Ovary (tissue), 9 donors: ENCODE results near the gene CALD1. TPM values are rescaled to one million over a fixed set of nuclear protein-coding genes. Genes with fewer than 3 reads are reported as not detected.

ENCODE experiments used
- DNase-seq, 5 donors: peaks; one replicate each; pipeline ENCODE4 v3.0.0-alpha.2; 2019 to 2020
- H3K27ac ChIP-seq, 2 donors: fragments of 200-600 bp; one replicate each; pipeline versions ENCODE4 v1.5.1 to v1.8.0; 2019 to 2022
- H3K27me3 ChIP-seq: fragments of 200-600 bp; one replicate; pipeline ENCODE4 v1.8.0; 2022
- H3K36me3 ChIP-seq: fragments of 200-600 bp; sonication (generic); one replicate; pipeline ENCODE4 v1.5.1; 2019
- H3K4me1 ChIP-seq: one replicate; pipeline ENCODE4 v1.8.1; 2013; ENCODE audit warnings: mild to moderate bottlenecking, moderate library complexity; ENCODE audit not compliant: insufficient read depth
- H3K4me3 ChIP-seq: fragments of 200-600 bp; sonication (generic); one replicate; pipeline ENCODE4 v1.5.1; 2017
- H3K9me3 ChIP-seq, 2 donors: fragments of 200-600 bp in 1 of 2; sonication (generic) in 1 of 2; one replicate each; pipeline versions ENCODE4 v1.5.1 to v1.8.1; 2013 to 2019; ENCODE audit warnings: mild to moderate bottlenecking in 1 of 2, moderate library complexity in 1 of 2
- CTCF ChIP-seq, 3 donors: fragments of 450-650 bp in 2 of 3; fragments of 200-600 bp in 1 of 3; IDR thresholded peaks; one replicate each; pipeline versions ENCODE4 v1.5.1 to v1.8.0; 2016 to 2022; ENCODE audit warnings: antibody characterized with exemption in 3 of 3, mild to moderate bottlenecking in 1 of 3
- EP300 ChIP-seq: sonication (generic); formaldehyde crosslinking; IDR thresholded peaks from one replicate; pipeline ENCODE4 v1.6.1; 2017; ENCODE audit warnings: antibody characterized with exemption
- POLR2A ChIP-seq: fragments of 450-650 bp; IDR thresholded peaks from one replicate; pipeline ENCODE4 v1.6.1; 2017; ENCODE audit warnings: antibody characterized with exemption, mild to moderate bottlenecking, moderate library complexity
- WGBS, 3 donors: extraction: QIAGEN DNeasy Blood & Tissue Kit in 1 of 3; methylation state at CpG; one replicate each; pipeline versions ENCODE4 v1.1.5 to v1.1.7; 2013 to 2017; 5-methylcytosine and 5-hydroxymethylcytosine counted together
- intact Hi-C, 4 donors: fragments of 100-400 bp; cut with DNase I; formaldehyde crosslinking; loops; one replicate each; pipeline versions ENCODE4 v1.11.0 to v1.15.1; 2022 to 2023
- polyA plus RNA-seq, 2 donors: library from polyadenylated mRNA; stranded (reverse); fragments of 200-250 nt in 1 of 2; fragments of 350-450 nt in 1 of 2; fragmentation: Illumina TruSeq in 1 of 2; extraction: RNeasy Lipid Tissue Mini Kit (QIAGEN cat#74804) in 1 of 2; gene quantifications; one replicate each; pipeline ENCODE4 v1.2.3, GENCODE V29; 2013 to 2014
- total RNA-seq, 7 donors: library from RNA; depleted of rRNA in 2 of 7; stranded (reverse); fragments of >200 nt in 2 of 7; fragmentation: NEBNext Ultra II Directional in 3 of 7; extraction: Animal tissue kit (Norgen Biotek cat#: 25700) in 3 of 7; gene quantifications; one replicate each; pipeline versions ENCODE4 v1.1.0 to v1.2.4, GENCODE V29; 2016 to 2023
- donor health status: DM: no; HTN: no; CAD: no; lungs with moderate emphysema.
- donor health status: DM: no; HTN: no; CAD: no.
- donor health status: Bipolar disorder and iron deficiency.
- donor health status: DM: yes; HTN: yes; CAD: no.
- donor health status: DM: no; HTN: no; CAD: no.
- donor health status: DM: yes; HTN: yes; CAD: no.

CALD1 gene
- total and polyA plus RNA-seq, 9 donors: 306 to 697 (median 463) TPM

- no peaks in the 10 kb centered on the region for H3K27me3 ChIP-seq
- H3K4me1 ChIP-seq: peaks cover 18% of the 10 kb centered on the region
- no peaks in the 10 kb centered on the region for H3K36me3 ChIP-seq
- H3K27ac ChIP-seq: peak overlapping the region in 1 of 2 donors; percentile 19
- H3K4me3 ChIP-seq: no peak overlapping the region
- H3K9me3 ChIP-seq: no peaks in the 10 kb centered on the region
- intact Hi-C loops: loop anchor here in 1 of 4 donors (10.0 kb wide), 1 partner anchor 49 kb away; the partner anchor contains the start of gene CALD1
- 82 to 94% (median 91%) methylated on average over 1 of the region's 1 CpG for WGBS, 3 donors
- TF ChIP-seq EP300 (no peak), CTCF (IDR thresholded peaks at IDR 0.05) (no peak), POLR2A (no peak)
- DNase-seq: no peak
These were observed 44.0 kb downstream of the CALD1 start for GRCh38 chr7:134823400-134823799.

GRCh38 chr7:134825666-134826065, 46.2 kb downstream of the CALD1 start:
- Histone ChIP-seq H3K4me3 (no peak overlapping the region), H3K4me1 (peaks cover 20% of the 10 kb centered on the region), H3K27ac (peak overlapping the region in 1 of 2 donors; percentile 2), H3K9me3 (no peaks in the 10 kb centered on the region), H3K27me3 (no peaks in the 10 kb centered on the region), H3K36me3 (no peaks in the 10 kb centered on the region)
- TF ChIP-seq EP300 (no peak), CTCF (IDR thresholded peaks at IDR 0.05) (no peak), POLR2A (no peak)
- intact Hi-C loops: loop anchor here in 1 of 4 donors (10.0 kb wide), 1 partner anchor 51 kb away; the partner anchor contains the start of gene CALD1
- 48 to 53% (median 52%) methylated on average over 1 of the region's 1 CpG for WGBS, 3 donors
- no peak for DNase-seq

GRCh38 chr7:134826105-134826504, 46.7 kb downstream of the CALD1 start:
- Histone ChIP-seq H3K4me1 (peaks cover 20% of the 10 kb centered on the region), H3K4me3 (no peak overlapping the region), H3K36me3 (no peaks in the 10 kb centered on the region), H3K27ac (peak overlapping the region in 1 of 2 donors; percentile 2), H3K27me3 (no peaks in the 10 kb centered on the region), H3K9me3 (no peaks in the 10 kb centered on the region)
- DNase-seq: no peak
- TF ChIP-seq POLR2A: no peak
- WGBS, 3 donors: 25 to 30% (median 25%) methylated on average over 4 of the region's 4 CpGs
- intact Hi-C loops: loop anchor here in 1 of 4 donors (10.0 kb wide), 1 partner anchor 51 kb away; the partner anchor contains the start of gene CALD1

GRCh38 chr7:134827436-134827835, 48.0 kb downstream of the CALD1 start:
- 77 to 84% (median 81%) methylated on average over 4 of the region's 4 CpGs for WGBS, 3 donors
- no peak overlapping the region for H3K4me3 ChIP-seq
- intact Hi-C loops: loop anchor here in 1 of 4 donors (10.0 kb wide), 1 partner anchor 53 kb away; the partner anchor contains the start of gene CALD1
- no peaks in the 10 kb centered on the region for H3K36me3 ChIP-seq
- H3K27me3 ChIP-seq: no peaks in the 10 kb centered on the region
- no peak for DNase-seq
- H3K4me1 ChIP-seq: peaks cover 27% of the 10 kb centered on the region
- TF ChIP-seq CTCF (IDR thresholded peaks at IDR 0.05): no peak
- no peak for TF ChIP-seq EP300
- no peak for TF ChIP-seq POLR2A
- H3K27ac ChIP-seq: peak overlapping the region in 1 of 2 donors; percentile 55
- H3K9me3 ChIP-seq: no peaks in the 10 kb centered on the region

- H3K36me3 ChIP-seq: no peaks in the 10 kb centered on the region
- H3K4me3 ChIP-seq: no peak overlapping the region
- peak overlapping the region in 1 of 2 donors; percentile 55 for H3K27ac ChIP-seq
- no peak for TF ChIP-seq CTCF (IDR thresholded peaks at IDR 0.05)
- TF ChIP-seq POLR2A: no peak
- no peak for TF ChIP-seq EP300
- intact Hi-C loops: loop anchor here in 1 of 4 donors (10.0 kb wide), 1 partner anchor 53 kb away; the partner anchor contains the start of gene CALD1
- peaks cover 26% of the 10 kb centered on the region for H3K4me1 ChIP-seq
- no peaks in the 10 kb centered on the region for H3K27me3 ChIP-seq
- H3K9me3 ChIP-seq: no peaks in the 10 kb centered on the region
- DNase-seq: no peak
- WGBS, 3 donors: 8 to 14% (median 9%) methylated on average over 3 of the region's 3 CpGs
These were observed 48.5 kb downstream of the CALD1 start for GRCh38 chr7:134827889-134828288.
